Rectal smooth muscle tissue (tissue), 1 donor: ENCODE results near the gene HS6ST3.

Source experiments
- H3K27ac ChIP-seq: one replicate; pipeline ENCODE4 v1.7.0; 2013; ENCODE audit warnings: low read depth, low read length, inconsistent platforms
- H3K27me3 ChIP-seq: one replicate; pipeline ENCODE4 v1.7.0; 2013; ENCODE audit warnings: low read length; ENCODE audit not compliant: control insufficient read depth, insufficient read depth
- H3K36me3 ChIP-seq: one replicate; pipeline ENCODE4 v1.7.0; 2013; ENCODE audit warnings: low read length; ENCODE audit not compliant: control insufficient read depth, insufficient read depth
- H3K4me1 ChIP-seq: one replicate; pipeline ENCODE4 v1.7.0; 2013; ENCODE audit warnings: low read length; ENCODE audit not compliant: control insufficient read depth, insufficient read depth
- H3K4me3 ChIP-seq: one replicate; pipeline ENCODE4 v1.7.0; 2013; ENCODE audit warnings: low read length
- H3K9ac ChIP-seq: one replicate; pipeline ENCODE4 v1.7.0; 2013; ENCODE audit warnings: low read length

Gene HS6ST3

DNA sequence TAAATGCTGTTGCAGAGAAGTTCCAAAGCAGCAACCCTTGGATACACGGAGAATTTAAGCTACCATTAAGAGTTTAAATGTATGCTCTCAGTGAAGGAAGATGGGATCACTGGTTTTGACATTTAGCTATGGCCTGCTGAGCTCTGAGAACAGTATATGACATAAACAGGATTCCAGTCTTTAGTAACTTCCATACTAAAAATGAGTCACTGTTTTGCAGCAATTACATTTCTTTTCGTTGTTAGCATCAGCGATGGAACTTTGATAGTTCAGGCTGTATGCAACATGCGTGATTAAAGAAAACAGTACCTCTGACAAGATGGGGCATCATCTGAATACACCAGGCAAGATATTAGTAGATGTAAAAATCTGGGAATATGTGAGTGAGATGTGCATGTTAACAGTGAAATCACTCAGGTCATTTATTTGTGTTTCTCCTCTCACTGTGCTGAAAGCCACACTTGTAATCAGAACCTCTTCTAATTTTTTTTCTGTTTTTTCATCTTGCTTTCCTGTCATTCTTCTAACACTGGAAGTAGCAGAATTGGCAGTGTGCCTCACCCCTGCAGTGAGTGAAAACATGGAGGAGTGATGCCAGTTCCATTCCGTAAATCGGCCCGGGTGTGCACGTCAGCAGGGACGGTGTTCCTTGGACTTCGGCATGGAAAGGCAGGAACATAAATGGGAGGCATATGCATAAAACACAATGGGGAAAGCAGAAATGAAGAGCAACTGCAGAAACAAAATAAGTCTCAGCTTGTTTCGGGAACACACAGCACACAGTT, 542.8 kb downstream of the HS6ST3 start:
- Histone ChIP-seq H3K9ac (no peak overlapping the region), H3K27ac (no peak overlapping the region), H3K4me1 (no peaks in the 10 kb centered on the region), H3K36me3 (no peaks in the 10 kb centered on the region), H3K27me3 (no peaks in the 10 kb centered on the region), H3K4me3 (no peak overlapping the region)

DNA sequence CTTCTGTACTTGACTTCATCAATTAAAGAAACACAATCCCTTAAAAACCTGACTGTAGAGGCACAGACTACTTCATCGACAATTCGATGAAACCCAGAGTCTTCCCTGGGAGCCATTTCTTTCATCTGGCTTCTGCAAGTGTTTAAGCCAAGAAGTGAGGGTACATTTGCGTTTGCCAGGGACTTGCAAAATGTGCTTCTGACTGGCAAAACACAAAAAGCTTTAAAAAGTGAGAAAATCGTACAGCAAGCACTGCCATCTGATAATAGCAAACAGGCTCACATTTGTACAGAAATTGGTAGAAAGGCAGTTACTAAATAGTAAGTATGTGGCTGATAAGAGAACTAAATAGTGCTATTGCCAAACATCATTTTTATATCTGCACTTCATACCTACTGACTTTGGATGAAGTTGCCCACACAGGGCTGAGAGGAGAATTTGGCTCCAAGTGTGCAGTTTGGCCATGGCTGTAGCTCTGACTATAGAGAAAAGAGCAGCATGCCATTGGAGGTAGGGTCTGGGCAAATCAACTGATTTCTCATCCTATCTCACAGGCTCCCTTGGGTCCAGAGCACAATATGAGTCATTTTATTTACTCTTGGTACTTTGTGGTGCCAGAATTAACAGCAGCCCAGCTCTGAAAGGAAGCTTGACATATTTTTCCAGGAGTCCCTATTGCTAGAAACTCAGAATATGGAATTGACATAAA, 546.2 kb downstream of the HS6ST3 start:
- Histone ChIP-seq H3K27ac (no peak overlapping the region), H3K4me3 (no peak overlapping the region), H3K4me1 (no peaks in the 10 kb centered on the region), H3K36me3 (no peaks in the 10 kb centered on the region), H3K9ac (no peak overlapping the region), H3K27me3 (no peaks in the 10 kb centered on the region)

DNA sequence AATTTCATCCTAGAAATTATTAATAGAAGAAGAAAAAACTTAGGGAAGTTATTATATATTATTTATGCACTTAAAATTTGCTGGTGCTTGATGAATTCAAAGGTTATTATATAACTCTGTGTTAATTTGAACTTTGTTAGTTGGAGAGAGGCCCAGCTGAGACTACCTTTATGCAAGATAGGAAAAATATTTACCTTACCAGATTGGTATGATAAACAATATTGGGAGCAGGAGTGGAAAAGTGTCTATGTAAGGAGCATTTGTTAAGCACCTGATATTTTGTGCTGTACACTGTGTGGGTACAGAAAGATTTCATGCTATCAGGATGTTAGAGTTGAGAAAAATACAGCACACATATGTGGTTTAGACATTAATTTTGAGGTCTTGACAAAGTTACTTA, 547.1 kb downstream of the HS6ST3 start:
- Histone ChIP-seq H3K9ac (no peak overlapping the region), H3K27ac (no peak overlapping the region)

DNA sequence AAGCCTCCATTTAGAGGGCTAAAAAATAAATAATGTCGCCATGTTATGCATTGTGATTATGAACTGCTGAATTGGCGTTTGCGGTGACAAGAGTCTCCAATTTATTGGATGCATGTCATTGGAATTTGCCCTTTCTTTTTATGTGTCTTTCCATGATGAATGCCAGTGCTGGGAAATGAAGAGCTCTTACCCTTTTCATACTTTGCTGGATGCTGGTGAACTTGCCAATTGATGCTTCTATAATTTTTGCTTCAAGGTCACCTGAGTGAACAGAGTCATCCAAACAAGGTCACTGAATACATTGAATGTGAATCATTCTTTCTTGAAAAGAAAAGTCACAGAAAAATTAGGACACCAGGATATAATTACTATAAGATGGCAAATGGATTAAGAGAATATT, 556.2 kb downstream of the HS6ST3 start:
- Histone ChIP-seq H3K27me3 (no peaks in the 10 kb centered on the region), H3K4me3 (no peak overlapping the region), H3K4me1 (no peaks in the 10 kb centered on the region), H3K27ac (no peak overlapping the region), H3K36me3 (no peaks in the 10 kb centered on the region), H3K9ac (no peak overlapping the region)

More for the DNA sequence above, 547.1 kb downstream of the HS6ST3 start:
- no peaks in the 10 kb centered on the region for H3K4me1 ChIP-seq
- H3K27me3 ChIP-seq, result no peaks in the 10 kb centered on the region
- no peak overlapping the region for H3K4me3 ChIP-seq
- no peaks in the 10 kb centered on the region for H3K36me3 ChIP-seq

DNA sequence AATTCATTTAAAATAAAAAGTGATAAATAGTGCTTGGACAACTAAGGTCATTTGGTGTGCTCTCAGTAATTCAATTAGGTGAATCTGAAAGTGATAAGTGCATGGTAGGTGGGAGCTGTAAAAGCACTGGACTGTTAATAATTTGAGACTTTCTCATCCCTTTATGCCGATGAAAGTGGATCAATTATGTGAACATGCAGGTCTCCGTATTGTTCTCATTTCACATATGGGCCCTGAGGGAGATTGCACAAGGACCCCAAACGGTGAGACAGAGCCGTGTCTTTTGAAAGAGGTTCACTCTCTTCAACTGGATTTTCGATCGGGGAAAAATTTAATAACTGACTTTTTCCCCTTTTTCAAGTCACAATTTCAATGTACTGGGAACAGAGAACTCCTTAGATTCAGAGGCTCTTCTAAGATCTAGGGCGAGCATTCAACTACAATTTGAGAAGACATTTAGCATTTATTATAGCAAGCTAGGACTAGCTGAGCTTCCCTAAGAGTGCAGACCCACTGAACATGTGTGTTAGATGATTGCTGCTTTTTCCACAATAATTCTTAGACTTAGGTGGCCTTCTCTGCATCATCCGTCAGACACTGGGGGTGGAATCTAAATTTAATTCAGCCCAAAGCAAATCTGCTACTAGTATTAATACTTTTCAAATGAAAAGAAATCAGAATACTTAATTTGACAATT, 556.8 kb downstream of the HS6ST3 start:
- Histone ChIP-seq H3K4me1 (no peaks in the 10 kb centered on the region), H3K27me3 (no peaks in the 10 kb centered on the region), H3K36me3 (no peaks in the 10 kb centered on the region), H3K27ac (no peak overlapping the region), H3K4me3 (no peak overlapping the region), H3K9ac (no peak overlapping the region)

DNA sequence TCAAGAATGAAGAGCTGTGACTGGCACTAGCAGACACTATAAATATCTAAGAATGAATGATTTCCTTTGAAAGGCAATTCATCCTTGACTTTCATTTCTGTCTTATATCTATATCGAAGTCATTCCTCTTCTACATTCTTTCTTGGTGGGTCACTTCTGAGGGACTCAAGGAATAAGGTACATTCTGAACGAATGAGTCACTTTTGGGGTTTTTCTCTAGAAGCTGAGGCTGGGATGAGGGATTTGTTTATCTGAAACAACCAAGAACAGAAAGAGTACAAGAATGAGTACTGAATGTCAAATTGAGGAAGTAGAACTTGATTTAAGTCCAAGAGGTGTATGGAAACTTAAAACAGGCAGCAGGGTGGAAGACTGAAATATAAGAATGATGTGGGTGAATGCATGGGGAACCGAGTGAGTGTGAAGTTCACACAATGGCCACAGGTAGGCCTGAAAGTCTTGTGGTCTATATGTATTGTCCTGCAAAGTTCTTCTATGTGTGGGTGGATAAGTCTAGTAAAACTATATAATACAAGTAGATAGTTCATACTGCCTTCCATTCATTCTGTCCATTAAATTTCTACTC, 560.5 kb downstream of the HS6ST3 start:
- Histone ChIP-seq H3K27ac (no peak overlapping the region), H3K9ac (no peak overlapping the region), H3K27me3 (no peaks in the 10 kb centered on the region), H3K4me3 (no peak overlapping the region), H3K4me1 (no peaks in the 10 kb centered on the region), H3K36me3 (no peaks in the 10 kb centered on the region)

DNA sequence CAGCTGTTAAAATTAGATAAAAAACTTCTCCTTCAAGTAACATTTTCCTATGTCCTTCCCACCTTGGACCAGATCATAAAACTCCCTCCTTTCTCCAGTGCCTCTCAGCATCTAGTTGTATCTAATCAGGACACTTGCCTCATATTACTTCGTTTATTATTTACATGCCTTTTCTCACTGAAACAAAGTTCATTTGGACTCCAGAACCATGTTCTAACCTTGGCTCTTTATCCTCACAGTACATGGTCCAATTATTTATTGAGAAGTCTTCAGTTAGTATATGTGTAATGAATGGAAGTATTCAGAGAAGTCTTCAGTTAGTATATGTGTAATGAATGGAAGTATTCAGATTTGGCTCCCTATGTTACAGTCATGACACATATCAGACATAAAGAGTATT, 561.7 kb downstream of the HS6ST3 start:
- Histone ChIP-seq H3K4me1 (no peaks in the 10 kb centered on the region), H3K27ac (no peak overlapping the region), H3K36me3 (no peaks in the 10 kb centered on the region), H3K4me3 (no peak overlapping the region), H3K9ac (no peak overlapping the region), H3K27me3 (no peaks in the 10 kb centered on the region)

DNA sequence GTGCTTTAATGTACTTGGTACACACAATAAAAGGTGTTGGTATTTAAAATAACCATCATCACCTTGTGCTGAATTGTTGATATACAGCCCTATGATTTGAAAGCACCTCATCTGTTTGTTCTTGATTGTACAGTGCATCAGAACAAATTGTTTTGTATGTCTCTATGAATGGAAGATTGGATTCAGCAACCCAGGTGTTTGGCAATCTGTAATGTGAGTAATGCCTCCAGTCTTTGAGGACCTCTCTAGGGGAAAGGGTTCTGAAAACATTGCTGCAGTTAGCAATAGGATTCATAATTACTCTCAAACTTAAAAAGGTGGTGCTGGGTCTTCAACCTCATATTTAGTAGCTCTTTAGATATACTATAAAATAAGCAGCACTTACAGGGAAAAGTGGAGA, 562.6 kb downstream of the HS6ST3 start:
- H3K4me1 ChIP-seq, result no peaks in the 10 kb centered on the region
- no peaks in the 10 kb centered on the region for H3K27me3 ChIP-seq
- H3K4me3 ChIP-seq, result no peak overlapping the region
- no peak overlapping the region for H3K9ac ChIP-seq
- H3K36me3 ChIP-seq, result no peaks in the 10 kb centered on the region
- H3K27ac ChIP-seq, result no peak overlapping the region

DNA sequence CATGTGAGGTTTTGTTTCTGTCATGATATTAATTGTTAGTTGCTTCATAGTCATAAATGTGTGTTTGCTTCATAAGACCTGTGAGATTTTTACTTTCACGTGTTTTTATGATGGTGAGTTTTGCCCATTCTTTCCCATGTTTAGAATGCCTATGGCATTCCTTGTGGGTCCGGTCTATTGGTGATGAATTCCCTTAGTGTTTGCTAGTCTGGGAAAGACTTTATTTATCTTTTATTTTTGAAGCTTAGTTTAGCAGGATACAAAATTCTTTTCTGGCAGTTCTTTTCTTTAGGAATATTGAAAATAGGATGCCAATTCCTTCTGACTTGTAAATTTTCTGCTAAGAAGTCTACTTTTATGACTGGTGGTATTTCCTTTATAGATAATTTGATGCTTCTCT, 571.7 kb downstream of the HS6ST3 start:
- H3K4me1 ChIP-seq, result no peaks in the 10 kb centered on the region
- H3K27ac ChIP-seq, result no peak overlapping the region
- no peaks in the 10 kb centered on the region for H3K36me3 ChIP-seq
- H3K27me3 ChIP-seq, result no peaks in the 10 kb centered on the region
- no peak overlapping the region for H3K4me3 ChIP-seq
- no peak overlapping the region for H3K9ac ChIP-seq

DNA sequence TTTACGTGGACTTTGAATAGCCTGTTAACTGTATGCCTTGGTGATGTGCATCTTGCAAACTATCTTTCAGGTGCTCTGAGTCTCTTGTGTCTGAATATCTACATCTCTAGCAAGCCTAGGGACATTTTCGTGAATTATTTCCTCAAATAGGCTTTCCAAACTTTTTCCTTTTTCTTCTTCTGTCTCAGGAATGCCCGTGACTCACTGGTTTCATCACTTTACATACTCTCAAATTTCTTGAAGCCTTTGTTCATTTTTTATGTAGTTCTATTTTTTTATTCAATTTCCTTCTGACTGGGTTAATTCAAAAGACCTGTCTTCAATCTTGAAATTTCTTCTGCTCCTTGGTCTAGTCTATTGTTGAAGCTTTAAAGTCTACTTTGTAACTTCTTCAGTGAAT, 572.1 kb downstream of the HS6ST3 start:
- H3K27me3 ChIP-seq, result no peaks in the 10 kb centered on the region
- H3K36me3 ChIP-seq, result no peaks in the 10 kb centered on the region
- no peak overlapping the region for H3K27ac ChIP-seq
- no peak overlapping the region for H3K9ac ChIP-seq
- H3K4me3 ChIP-seq, result no peak overlapping the region
- H3K4me1 ChIP-seq, result no peaks in the 10 kb centered on the region

DNA sequence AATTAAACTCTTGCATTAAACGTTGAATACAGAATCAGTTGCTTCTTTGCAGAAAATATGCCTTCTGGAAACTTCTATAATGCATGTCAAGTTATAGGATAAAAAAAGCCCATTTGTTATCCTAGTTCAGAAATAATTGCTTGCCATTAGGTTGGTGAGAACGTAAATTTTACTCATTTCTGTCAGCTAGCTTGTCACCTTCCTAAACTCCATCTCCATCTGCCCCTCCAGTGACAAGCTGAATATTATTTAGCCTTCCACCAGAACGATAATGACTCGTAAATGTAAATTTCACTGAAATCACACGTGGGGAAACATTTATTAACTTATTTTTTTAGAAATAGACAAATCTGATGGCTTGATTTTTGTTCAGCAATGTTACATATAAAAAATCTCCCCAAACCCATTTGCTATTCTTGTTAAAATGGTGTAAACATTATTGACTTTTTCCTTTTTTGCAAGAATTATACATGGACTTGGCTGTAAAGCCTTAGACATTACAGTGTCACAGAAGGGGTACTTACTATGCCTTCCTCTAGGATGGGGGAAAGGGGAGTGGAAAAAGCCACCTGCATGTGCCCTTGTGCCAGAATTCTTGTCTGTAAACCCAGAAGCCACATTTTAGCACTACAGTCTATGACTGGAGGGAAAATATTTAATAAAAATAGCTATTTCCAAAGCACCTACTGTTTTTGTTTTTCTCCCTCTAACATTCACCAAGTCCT, 577.5 kb downstream of the HS6ST3 start:
- Histone ChIP-seq H3K9ac (no peak overlapping the region), H3K36me3 (no peaks in the 10 kb centered on the region), H3K4me1 (no peaks in the 10 kb centered on the region), H3K4me3 (no peak overlapping the region), H3K27ac (no peak overlapping the region), H3K27me3 (no peaks in the 10 kb centered on the region)

DNA sequence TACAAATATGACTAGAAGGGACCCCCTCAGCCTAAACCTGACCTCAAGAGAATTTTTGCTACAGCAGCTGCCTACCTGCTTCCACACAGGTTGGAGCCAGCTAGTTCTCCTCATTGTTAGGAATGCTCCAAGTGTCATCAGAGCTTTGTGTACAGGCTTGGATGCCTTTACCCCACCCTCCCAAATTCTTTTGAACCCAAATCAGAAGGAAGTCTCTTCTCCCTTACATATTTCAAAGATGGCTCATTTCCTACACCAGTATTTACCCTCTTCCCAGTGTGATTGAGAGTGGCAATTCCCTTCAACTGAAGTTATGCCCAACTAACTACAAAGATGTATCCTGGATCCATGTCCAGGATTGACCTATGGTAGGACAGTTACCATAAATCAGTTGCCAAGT, 581.2 kb downstream of the HS6ST3 start:
- Histone ChIP-seq H3K36me3 (no peaks in the 10 kb centered on the region), H3K27ac (no peak overlapping the region), H3K4me1 (no peaks in the 10 kb centered on the region), H3K9ac (no peak overlapping the region), H3K27me3 (no peaks in the 10 kb centered on the region), H3K4me3 (no peak overlapping the region)
